Stimulated activated naive CD8-positive, alpha-beta T cell treated with anti-CD3 and anti-CD28 coated beads, Interleukin-15, Interleukin-2, amounts not matched to agents 100 ng/mL and 50 ng/mL, for 24 hours (primary cell): ENCODE data around the gene VCPKMT.

ENCODE experiments used
- H3K27ac Mint-ChIP-seq: one replicate; pipeline ENCODE4 v1.8.0; 2021; ENCODE audit warnings: mild to moderate bottlenecking, mixed read lengths
- H3K27me3 Mint-ChIP-seq: one replicate; pipeline ENCODE4 v1.8.0; 2021; ENCODE audit warnings: mixed read lengths
- H3K36me3 Mint-ChIP-seq: one replicate; pipeline ENCODE4 v1.8.0; 2021; ENCODE audit warnings: low read depth, mixed read lengths
- H3K4me1 Mint-ChIP-seq: one replicate; pipeline ENCODE4 v1.8.0; 2021; ENCODE audit warnings: low read depth, mixed read lengths
- H3K4me3 Mint-ChIP-seq: one replicate; pipeline ENCODE4 v1.8.0; 2021; ENCODE audit warnings: mild to moderate bottlenecking, mixed read lengths
- H3K9me3 Mint-ChIP-seq: one replicate; pipeline ENCODE4 v1.8.0; 2021; ENCODE audit warnings: mixed read lengths

Gene VCPKMT

GRCh38 chr14:50116181-50116956 is at the start of gene VCPKMT:
Gene VCPKMT, minus strand, starts transcription at chr14:50116572. Its CDS starts 20 bp downstream, at chr14:50116552.
- Mint-ChIP-seq H3K36me3 (peaks cover 53% of the 10 kb centered on the region), H3K27me3 (no peaks in the 10 kb centered on the region), H3K27ac (peak within 1 kb of the TSS; percentile 97), H3K9me3 (no peaks in the 10 kb centered on the region), H3K4me3 (peak within 1 kb of the TSS; percentile 96), H3K4me1 (peaks cover 52% of the 10 kb centered on the region)

GRCh38 chr14:50156111-50156510 is 39.7 kb upstream of the VCPKMT start:
- Mint-ChIP-seq H3K4me3 (no peak overlapping the region), H3K27me3 (no peaks in the 10 kb centered on the region), H3K27ac (no peak overlapping the region), H3K9me3 (no peaks in the 10 kb centered on the region), H3K4me1 (no peaks in the 10 kb centered on the region), H3K36me3 (peaks cover 16% of the 10 kb centered on the region)

GRCh38 chr14:50148799-50149198 is 32.4 kb upstream of the VCPKMT start:
- H3K4me1 Mint-ChIP-seq, result no peaks in the 10 kb centered on the region
- H3K4me3 Mint-ChIP-seq, result no peak overlapping the region
- H3K27me3 Mint-ChIP-seq, result no peaks in the 10 kb centered on the region
- H3K9me3 Mint-ChIP-seq, result no peaks in the 10 kb centered on the region
- H3K27ac Mint-ChIP-seq, result no peak overlapping the region
- H3K36me3 Mint-ChIP-seq, result peaks cover 27% of the 10 kb centered on the region

GRCh38 chr14:50139192-50139591 is 22.8 kb upstream of the VCPKMT start:
- H3K27me3 Mint-ChIP-seq, result no peaks in the 10 kb centered on the region
- H3K4me3 Mint-ChIP-seq, result no peak overlapping the region
- no peak overlapping the region for H3K27ac Mint-ChIP-seq
- no peaks in the 10 kb centered on the region for H3K4me1 Mint-ChIP-seq
- H3K36me3 Mint-ChIP-seq, result peaks cover 4% of the 10 kb centered on the region
- H3K9me3 Mint-ChIP-seq, result no peaks in the 10 kb centered on the region

GRCh38 chr14:50127802-50128201 is 11.4 kb upstream of the VCPKMT start:
- H3K4me3 Mint-ChIP-seq, result no peak overlapping the region
- no peaks in the 10 kb centered on the region for H3K27me3 Mint-ChIP-seq
- H3K36me3 Mint-ChIP-seq, result peaks cover 57% of the 10 kb centered on the region
- no peaks in the 10 kb centered on the region for H3K4me1 Mint-ChIP-seq
- peaks cover 3% of the 10 kb centered on the region for H3K9me3 Mint-ChIP-seq
- H3K27ac Mint-ChIP-seq, result no peak overlapping the region

GRCh38 chr14:50123062-50123461 is 6.7 kb upstream of the VCPKMT start:
- Mint-ChIP-seq H3K27me3 (no peaks in the 10 kb centered on the region), H3K4me3 (no peak overlapping the region), H3K4me1 (no peaks in the 10 kb centered on the region), H3K27ac (no peak overlapping the region), H3K36me3 (peaks cover 40% of the 10 kb centered on the region), H3K9me3 (no peaks in the 10 kb centered on the region)

- no peaks in the 10 kb centered on the region for H3K27me3 Mint-ChIP-seq
Observed at GRCh38 chr14:50122291-50122690, 5.9 kb upstream of the VCPKMT start.

GRCh38 chr14:50121486-50121885 is 5.1 kb upstream of the VCPKMT start:
- H3K36me3 Mint-ChIP-seq, result peaks cover 30% of the 10 kb centered on the region
- H3K9me3 Mint-ChIP-seq, result no peaks in the 10 kb centered on the region
- H3K4me1 Mint-ChIP-seq, result peaks cover 8% of the 10 kb centered on the region
- no peak overlapping the region for H3K4me3 Mint-ChIP-seq
- no peak overlapping the region for H3K27ac Mint-ChIP-seq
- H3K27me3 Mint-ChIP-seq, result no peaks in the 10 kb centered on the region

More at GRCh38 chr14:50122291-50122690, 5.9 kb upstream of the VCPKMT start:
- H3K9me3 Mint-ChIP-seq, result no peaks in the 10 kb centered on the region
- H3K27ac Mint-ChIP-seq, result no peak overlapping the region
- H3K36me3 Mint-ChIP-seq, result peaks cover 32% of the 10 kb centered on the region
- no peak overlapping the region for H3K4me3 Mint-ChIP-seq
- H3K4me1 Mint-ChIP-seq, result peaks cover 3% of the 10 kb centered on the region

- no peak overlapping the region for H3K4me3 Mint-ChIP-seq
- H3K27me3 Mint-ChIP-seq, result no peaks in the 10 kb centered on the region
- no peaks in the 10 kb centered on the region for H3K9me3 Mint-ChIP-seq
- H3K27ac Mint-ChIP-seq, result no peak overlapping the region
- peaks cover 43% of the 10 kb centered on the region for H3K4me1 Mint-ChIP-seq
- H3K36me3 Mint-ChIP-seq, result peaks cover 42% of the 10 kb centered on the region
Observed at GRCh38 chr14:50117456-50117855, 1.1 kb upstream of the VCPKMT start.

- no peaks in the 10 kb centered on the region for H3K27me3 Mint-ChIP-seq
- H3K36me3 Mint-ChIP-seq, result peaks cover 47% of the 10 kb centered on the region
- H3K4me1 Mint-ChIP-seq, result peaks cover 48% of the 10 kb centered on the region
- H3K4me3 Mint-ChIP-seq, result peak overlapping the region; percentile 96
- H3K27ac Mint-ChIP-seq, result peak overlapping the region; percentile 97
- H3K9me3 Mint-ChIP-seq, result no peaks in the 10 kb centered on the region
Observed at GRCh38 chr14:50116966-50117365, 594 bp upstream of the VCPKMT start.

- Mint-ChIP-seq H3K27ac (peak overlapping the region; percentile 70), H3K36me3 (peaks cover 76% of the 10 kb centered on the region), H3K4me3 (peak overlapping the region; percentile 70), H3K27me3 (no peaks in the 10 kb centered on the region), H3K4me1 (peaks cover 66% of the 10 kb centered on the region), H3K9me3 (no peaks in the 10 kb centered on the region)
Observed at GRCh38 chr14:50113381-50114035, 2.9 kb downstream of the VCPKMT start.

- H3K27ac Mint-ChIP-seq, result peak overlapping the region; percentile 16
- no peak overlapping the region for H3K4me3 Mint-ChIP-seq
- H3K9me3 Mint-ChIP-seq, result no peaks in the 10 kb centered on the region
- no peaks in the 10 kb centered on the region for H3K27me3 Mint-ChIP-seq
- H3K36me3 Mint-ChIP-seq, result peaks cover 77% of the 10 kb centered on the region
- H3K4me1 Mint-ChIP-seq, result peaks cover 52% of the 10 kb centered on the region
Observed at GRCh38 chr14:50110323-50111037, 5.9 kb downstream of the VCPKMT start.

- Mint-ChIP-seq H3K4me3 (no peak overlapping the region), H3K27me3 (no peaks in the 10 kb centered on the region), H3K9me3 (no peaks in the 10 kb centered on the region), H3K27ac (no peak overlapping the region), H3K4me1 (peaks cover 47% of the 10 kb centered on the region), H3K36me3 (peaks cover 67% of the 10 kb centered on the region)
Observed at GRCh38 chr14:50109342-50109741, 7.0 kb downstream of the VCPKMT start.

- Mint-ChIP-seq H3K4me3 (no peak overlapping the region), H3K4me1 (peaks cover 47% of the 10 kb centered on the region), H3K27me3 (no peaks in the 10 kb centered on the region), H3K9me3 (no peaks in the 10 kb centered on the region), H3K36me3 (peaks cover 60% of the 10 kb centered on the region), H3K27ac (peak overlapping the region; percentile 31)
Observed at GRCh38 chr14:50107850-50108249, 8.5 kb downstream of the VCPKMT start.

GRCh38 chr14:50106178-50106577 is 10.2 kb downstream of the VCPKMT start:
- Mint-ChIP-seq H3K27ac (no peak overlapping the region), H3K9me3 (no peaks in the 10 kb centered on the region), H3K27me3 (no peaks in the 10 kb centered on the region), H3K4me1 (peaks cover 43% of the 10 kb centered on the region), H3K36me3 (peaks cover 43% of the 10 kb centered on the region), H3K4me3 (no peak overlapping the region)
